Keratinocyte (primary cell): ENCODE measurements around the gene IL13RA2. TPM values are rescaled to one million over a fixed set of nuclear protein-coding genes. Genes with fewer than 3 reads are reported as not detected.

Experiments used
- DNase-seq: peaks from one replicate; pipeline ENCODE4 v3.0.0-alpha.2; 2011; ENCODE audit warnings: low read depth, missing footprints, low spot score
- FAIRE-seq: peaks from 2 replicates; lab custom pipeline; 2011; peaks lifted over from hg19 to GRCh38; lab: Jason Lieb, UNC
- H2AFZ ChIP-seq: 2 replicates; pipeline ENCODE4 v1.6.0; 2012; ENCODE audit warnings: low read length, control low read depth, inconsistent platforms; ENCODE audit not compliant: control insufficient read depth
- H3K27ac ChIP-seq: 2 replicates; pipeline ENCODE4 v1.5.1; 2011; ENCODE audit warnings: low read length; ENCODE audit not compliant: control insufficient read depth, insufficient read depth
- H3K27me3 ChIP-seq: 3 replicates; pipeline ENCODE4 v1.6.0; 2011; ENCODE audit warnings: low read length; ENCODE audit not compliant: control insufficient read depth, insufficient read depth; ENCODE audit errors: extremely low read depth
- H3K36me3 ChIP-seq, 2 experiments: 2 replicates in 1 of 2; 3 replicates in 1 of 2; pipeline ENCODE4 v1.5.1; 2011; ENCODE audit warnings: low read length in 2 of 2, mild to moderate bottlenecking in 1 of 2; ENCODE audit not compliant: control insufficient read depth in 2 of 2, insufficient read depth in 2 of 2; ENCODE audit errors: extremely low read depth in 1 of 2
- H3K4me1 ChIP-seq: 3 replicates; pipeline ENCODE4 v1.5.1; 2011; ENCODE audit warnings: low read length; ENCODE audit not compliant: control insufficient read depth, insufficient read depth; ENCODE audit errors: extremely low read depth
- H3K4me2 ChIP-seq: 3 replicates; pipeline ENCODE4 v1.6.0; 2011; ENCODE audit warnings: low read depth, low read length; ENCODE audit not compliant: control insufficient read depth, insufficient read depth; ENCODE audit errors: extremely low read depth
- H3K4me3 ChIP-seq, 3 experiments: fragments of 200-600 bp in 1 of 3; sonication (generic) in 1 of 3; 2 replicates in 2 of 3; 3 replicates in 1 of 3; pipeline ENCODE4 v1.5.1; 2011 to 2016; ENCODE audit warnings: low read length in 3 of 3, mild to moderate bottlenecking in 3 of 3, control low read depth in 2 of 3, inconsistent platforms in 1 of 3, low read depth in 1 of 3, mixed read lengths in 1 of 3, mixed run types in 1 of 3, moderate library complexity in 1 of 3; ENCODE audit not compliant: control insufficient read depth in 2 of 3, insufficient read depth in 2 of 3; ENCODE audit errors: extremely low read depth in 1 of 3
- H3K79me2 ChIP-seq: 2 replicates; pipeline ENCODE4 v1.6.0; 2012; ENCODE audit warnings: low read length; ENCODE audit not compliant: control insufficient read depth, insufficient read depth
- H3K9ac ChIP-seq: 3 replicates; pipeline ENCODE4 v1.6.0; 2011; ENCODE audit warnings: low read length; ENCODE audit not compliant: control insufficient read depth, insufficient read depth; ENCODE audit errors: extremely low read depth
- H3K9me1 ChIP-seq: 3 replicates; pipeline ENCODE4 v1.6.0; 2011; ENCODE audit warnings: low read length; ENCODE audit not compliant: control insufficient read depth, insufficient read depth; ENCODE audit errors: extremely low read depth
- H3K9me3 ChIP-seq: 2 replicates; pipeline ENCODE4 v1.5.1; 2012; ENCODE audit warnings: low read depth, low read length; ENCODE audit not compliant: control insufficient read depth
- H4K20me1 ChIP-seq: 3 replicates; pipeline ENCODE4 v1.6.0; 2011; ENCODE audit warnings: low read length; ENCODE audit not compliant: control insufficient read depth, insufficient read depth; ENCODE audit errors: extremely low read depth
- CTCF ChIP-seq, 3 experiments: IDR thresholded peaks in 1 of 3; conservative IDR thresholded peaks in 1 of 3; optimal IDR thresholded peaks in 1 of 3; 2 replicates in 2 of 3; 3 replicates in 1 of 3; pipeline versions ENCODE3 to v1.5.1; 2011; ENCODE audit warnings: low read length in 3 of 3, mild to moderate bottlenecking in 3 of 3, moderate library complexity in 2 of 3, control low read depth in 1 of 3, inconsistent platforms in 1 of 3; ENCODE audit not compliant: insufficient read depth in 2 of 3; ENCODE audit errors: extremely low read depth in 1 of 3
- EZH2 ChIP-seq: IDR thresholded peaks from one replicate; pipeline ENCODE4 v1.6.1; 2012; ENCODE audit warnings: inconsistent platforms, mild to moderate bottlenecking, low read length, moderate library complexity
- dilution Hi-C: fragments of 300-500 bp; cut with MboI; formaldehyde crosslinking; loops from one replicate; pipeline ENCODE4 v1.7.0; 2020; ENCODE audit warnings: low sequenced_read_pairs; ENCODE audit not compliant: extremely low pct_ligation_motif_present
- polyA minus RNA-seq, 3 experiments: library from RNA; depleted of rRNA, polyadenylated mRNA; stranded (reverse); fragments of >200 nt; gene quantifications; 1 replicate in 1 of 3; 2 replicates in 1 of 3; 3 replicates in 1 of 3; pipeline ENCODE4 v1.2.3, GENCODE V29; 2011
- polyA plus RNA-seq, 5 experiments: library from polyadenylated mRNA; depleted of rRNA in 3 of 5; stranded (reverse) in 3 of 5; stranded (forward) in 1 of 5; unstranded in 1 of 5; fragments of >200 nt; gene quantifications; 1 replicate in 1 of 5; 2 replicates in 3 of 5; 3 replicates in 1 of 5; pipeline versions ENCODE4 v1.2.1 to v1.2.3, GENCODE V29; 2011 to 2012; ENCODE audit warnings: missing spikeins in 2 of 5, low read depth in 1 of 5, low replicate concordance in 1 of 5

IL13RA2 gene
- polyA plus RNA-seq = 0.53 to 0.72 TPM (median 0.70 TPM) in 3 replicates
- 0.76 TPM for polyA plus RNA-seq (2011; ENCODE audit: low read depth)
- 0.39 and 0.63 TPM in 2 replicates for polyA plus RNA-seq (2011; cell fraction: cytosol; rRNA removed)
- 0.51 and 1.1 TPM in 2 replicates for polyA plus RNA-seq (2011; cell fraction: nucleus; rRNA removed)
- polyA plus RNA-seq (2012; ENCODE audit: low replicate concordance) = 0.55 and 1.9 TPM in 2 replicates
- polyA minus RNA-seq = 0.63 TPM in 1 of 3 replicates, not detected in the others
- not detected for polyA minus RNA-seq (2011; cell fraction: cytosol; rRNA and poly(A)+ RNA removed)
- polyA minus RNA-seq (2011; cell fraction: nucleus; rRNA and poly(A)+ RNA removed) = 0.32 TPM in 1 of 2 replicates, not detected in the other

GRCh38 chrX:115017455-115017854, at the start of gene IL13RA2:
Gene IL13RA2, minus strand, starts transcription at chrX:115017616. Its CDS starts 347 bp downstream, at chrX:115017269.
- FAIRE-seq = no peak
- no peak within 1 kb of the TSS for H2AFZ ChIP-seq

GRCh38 chrX:115065304-115065703, 47.9 kb upstream of the IL13RA2 start:
- no peak overlapping the region for H3K4me2 ChIP-seq
- no peak overlapping the region for H2AFZ ChIP-seq
- H3K4me3 ChIP-seq = no peak overlapping the region
- H3K4me1 ChIP-seq = no peaks in the 10 kb centered on the region
- no peak overlapping the region for H3K27ac ChIP-seq
- H3K27me3 ChIP-seq = no peaks in the 10 kb centered on the region
- H3K36me3 ChIP-seq = no peaks in the 10 kb centered on the region
- FAIRE-seq (no peak), DNase-seq (no peak)
- H3K9me3 ChIP-seq = no peaks in the 10 kb centered on the region
- dilution Hi-C loops = no loop called here
- TF ChIP-seq EZH2 (no peak), CTCF (optimal IDR thresholded peaks at IDR 0.05 in 1 of 3, IDR thresholded peaks at IDR 0.05 in 1 of 3, conservative IDR thresholded peaks at IDR 0.05 in 1 of 3; ENCODE audit: extremely low read depth in 1 of 3, insufficient read depth in 2 of 3, low read length in 3 of 3) (no peak)
- no peaks in the 10 kb centered on the region for H4K20me1 ChIP-seq
- H3K79me2 ChIP-seq = no peaks in the 10 kb centered on the region
- no peak overlapping the region for H3K9ac ChIP-seq
- H3K9me1 ChIP-seq = no peaks in the 10 kb centered on the region

More at GRCh38 chrX:115017455-115017854, at the start of gene IL13RA2:
- Histone ChIP-seq H3K79me2 (no peaks in the 10 kb centered on the region), H3K9me3 (no peaks in the 10 kb centered on the region), H3K4me1 (peaks cover 6% of the 10 kb centered on the region), H3K4me2 (no peak within 1 kb of the TSS), H3K36me3 (no peaks in the 10 kb centered on the region), H4K20me1 (no peaks in the 10 kb centered on the region), H3K27me3 (no peaks in the 10 kb centered on the region), H3K27ac (no peak within 1 kb of the TSS), H3K9me1 (no peaks in the 10 kb centered on the region), H3K4me3 (no peak within 1 kb of the TSS), H3K9ac (no peak within 1 kb of the TSS)
- no peak for TF ChIP-seq EZH2
- TF ChIP-seq CTCF (optimal IDR thresholded peaks at IDR 0.05 in 1 of 3, IDR thresholded peaks at IDR 0.05 in 1 of 3, conservative IDR thresholded peaks at IDR 0.05 in 1 of 3; ENCODE audit: extremely low read depth in 1 of 3, insufficient read depth in 2 of 3, low read length in 3 of 3) = no peak
- DNase-seq = no peak
- dilution Hi-C loops = no loop called here
